ENCODE data around the gene EXOC2. TPM values are rescaled to one million over a fixed set of nuclear protein-coding genes. Genes with fewer than 3 reads are reported as not detected.

Gene EXOC2
- total RNA-seq, 1 donor from 2014 or later: 22.9 TPM

- Mint-ChIP-seq H3K4me1 (ENCODE audit: unreplicated experiment) (no peaks in the 10 kb centered on the region), H3K9me3 (peaks cover 4% of the 10 kb centered on the region), H3K4me3 (no peak overlapping the region), H3K27me3 (no peaks in the 10 kb centered on the region), H3K36me3 (peaks cover 29% of the 10 kb centered on the region), H3K27ac (no peak overlapping the region)
- DNase-seq (ENCODE audit: extremely low spot score, unreplicated experiment): no peak
- no peak for TF ChIP-seq CTCF (conservative IDR thresholded peaks at IDR 0.05)
These were observed 201.7 kb downstream of the EXOC2 start for GRCh38 chr6:491233-491632.

GRCh38 chr6:490251-491037 lies 202.5 kb downstream of the EXOC2 start:
- TF ChIP-seq CTCF (conservative IDR thresholded peaks at IDR 0.05): no peak
- H3K4me1 Mint-ChIP-seq (ENCODE audit: unreplicated experiment): no peaks in the 10 kb centered on the region

GRCh38 chr6:489762-490161 lies 203.2 kb downstream of the EXOC2 start:
- Mint-ChIP-seq H3K9me3 (peaks cover 4% of the 10 kb centered on the region), H3K4me1 (ENCODE audit: unreplicated experiment) (no peaks in the 10 kb centered on the region), H3K27me3 (no peaks in the 10 kb centered on the region), H3K36me3 (peaks cover 24% of the 10 kb centered on the region), H3K27ac (no peak overlapping the region), H3K4me3 (no peak overlapping the region)
- no peak for TF ChIP-seq CTCF (conservative IDR thresholded peaks at IDR 0.05)
- no peak for DNase-seq (ENCODE audit: extremely low spot score, unreplicated experiment)

More at GRCh38 chr6:490251-491037, 202.5 kb downstream of the EXOC2 start:
- Mint-ChIP-seq H3K27me3 (no peaks in the 10 kb centered on the region), H3K36me3 (peaks cover 27% of the 10 kb centered on the region), H3K4me3 (no peak overlapping the region), H3K9me3 (peaks cover 4% of the 10 kb centered on the region), H3K27ac (no peak overlapping the region)
- no peak for DNase-seq (ENCODE audit: extremely low spot score, unreplicated experiment)

GRCh38 chr6:489001-489400 lies 203.9 kb downstream of the EXOC2 start:
- Mint-ChIP-seq H3K9me3 (peaks cover 4% of the 10 kb centered on the region), H3K4me1 (ENCODE audit: unreplicated experiment) (no peaks in the 10 kb centered on the region), H3K36me3 (peaks cover 24% of the 10 kb centered on the region), H3K27ac (no peak overlapping the region), H3K4me3 (no peak overlapping the region), H3K27me3 (no peaks in the 10 kb centered on the region)
- no peak for TF ChIP-seq CTCF (conservative IDR thresholded peaks at IDR 0.05)
- DNase-seq (ENCODE audit: extremely low spot score, unreplicated experiment): no peak

GRCh38 chr6:487956-488355 lies 205.0 kb downstream of the EXOC2 start:
- H3K4me3 Mint-ChIP-seq: no peak overlapping the region
- H3K9me3 Mint-ChIP-seq: peaks cover 4% of the 10 kb centered on the region
- TF ChIP-seq CTCF (conservative IDR thresholded peaks at IDR 0.05): no peak
- no peaks in the 10 kb centered on the region for H3K4me1 Mint-ChIP-seq (ENCODE audit: unreplicated experiment)
- H3K36me3 Mint-ChIP-seq: peaks cover 23% of the 10 kb centered on the region
- DNase-seq (ENCODE audit: extremely low spot score, unreplicated experiment): no peak
- no peaks in the 10 kb centered on the region for H3K27me3 Mint-ChIP-seq
- H3K27ac Mint-ChIP-seq: no peak overlapping the region
